D341Med (cell line): ENCODE measurements around the gene CDC25C.

Experiments used
- DNase-seq: peaks from one replicate; pipeline ENCODE4 v3.0.0; 2012; ENCODE audit warnings: low spot score

CDC25C gene

DNA sequence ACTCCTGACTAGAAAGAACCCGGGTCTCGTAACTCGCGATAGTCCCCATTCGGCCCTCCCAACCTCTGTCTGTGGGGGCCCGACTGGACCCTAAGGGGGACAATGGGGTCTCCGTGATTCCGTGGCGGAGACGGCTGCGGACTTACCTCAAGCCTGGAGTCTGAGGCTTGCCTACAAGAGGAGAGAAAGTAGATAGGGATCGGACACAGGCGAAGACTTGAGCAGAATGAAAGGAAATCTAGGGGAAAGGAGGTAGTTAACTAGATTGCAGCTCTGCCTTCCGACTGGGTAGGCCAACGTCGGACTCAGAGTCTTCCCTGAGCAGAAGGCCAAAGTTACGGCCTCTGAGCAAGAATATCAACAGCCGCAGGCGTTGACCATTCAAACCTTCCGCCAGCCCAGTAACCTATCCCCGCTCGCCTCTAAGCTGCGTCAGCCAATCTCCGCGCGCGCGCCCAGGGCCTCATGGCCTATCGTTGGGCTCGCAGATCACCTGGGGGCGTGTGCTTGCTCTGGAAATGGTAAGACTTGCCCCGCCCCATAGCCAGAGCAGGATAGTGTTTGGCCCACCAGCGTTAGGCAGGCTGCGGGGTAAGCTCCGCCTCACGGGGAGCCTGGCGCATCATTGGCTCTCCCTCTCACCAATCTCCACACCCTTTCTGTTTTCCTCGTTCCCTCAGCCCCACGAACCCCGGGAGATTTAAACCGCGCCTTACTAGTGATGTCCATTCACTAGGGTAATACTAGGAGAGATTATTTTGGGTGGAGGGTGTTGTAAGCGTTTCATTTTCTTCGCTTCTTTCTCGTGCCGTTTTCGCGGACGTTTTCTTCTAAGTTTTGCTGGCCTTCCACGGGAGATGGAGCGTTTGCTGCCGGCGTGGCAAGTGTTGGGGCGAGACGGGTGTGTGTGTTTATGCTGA, at the start of gene CDC25C:
TSS of gene CDC25C (minus strand) at position 356 of the 920 bp plus-strand sequence. CDS start 624 bp downstream, outside the sequence.
- peak; percentile 94 for DNase-seq

DNA sequence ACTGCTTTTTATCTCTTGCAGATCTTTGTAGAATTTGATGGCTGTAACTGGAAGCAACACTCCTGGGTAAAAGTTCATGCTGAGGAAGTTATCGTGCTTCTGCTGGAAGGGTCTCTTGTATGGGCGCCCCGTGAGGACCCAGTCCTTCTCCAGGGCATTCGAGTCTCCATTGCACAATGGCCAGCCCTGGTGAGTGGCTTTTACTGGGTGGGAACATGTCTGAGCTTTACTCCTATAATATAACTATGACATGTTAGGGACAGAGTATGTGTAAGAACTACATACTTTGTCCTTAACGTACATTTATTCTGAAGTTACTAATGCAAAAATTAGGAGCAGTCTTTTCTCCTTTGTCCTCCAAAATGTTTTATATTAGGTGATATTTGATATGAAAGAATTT, 41.0 kb upstream of the CDC25C start:
- DNase-seq = no peak

GRCh38 chr5:138372225-138372624, 40.6 kb upstream of the CDC25C start:
- DNase-seq = no peak

- no peak for DNase-seq
These were observed 39.9 kb upstream of the CDC25C start for GRCh38 chr5:138371454-138371853.

DNA sequence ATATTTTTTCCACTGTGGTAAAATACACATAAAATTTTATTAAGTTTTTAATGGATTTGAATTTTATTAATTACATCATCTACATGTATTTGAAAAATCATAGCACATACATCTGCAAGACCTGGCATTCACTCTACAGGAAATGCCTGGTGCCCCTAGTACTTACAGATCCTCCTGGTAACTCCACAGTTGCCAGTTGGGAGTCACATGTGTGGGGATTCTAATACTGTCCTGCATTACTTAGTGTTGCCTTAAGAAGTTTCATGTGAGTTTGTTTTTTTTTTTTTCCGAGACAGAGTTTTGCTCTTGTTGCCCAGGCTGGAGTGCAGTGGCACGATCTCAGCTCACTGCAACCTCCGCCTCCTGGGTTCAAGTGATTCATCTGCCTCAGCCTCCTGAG, 38.9 kb upstream of the CDC25C start:
- no peak for DNase-seq

GRCh38 chr5:138369706-138370105, 38.1 kb upstream of the CDC25C start:
- no peak for DNase-seq

DNA sequence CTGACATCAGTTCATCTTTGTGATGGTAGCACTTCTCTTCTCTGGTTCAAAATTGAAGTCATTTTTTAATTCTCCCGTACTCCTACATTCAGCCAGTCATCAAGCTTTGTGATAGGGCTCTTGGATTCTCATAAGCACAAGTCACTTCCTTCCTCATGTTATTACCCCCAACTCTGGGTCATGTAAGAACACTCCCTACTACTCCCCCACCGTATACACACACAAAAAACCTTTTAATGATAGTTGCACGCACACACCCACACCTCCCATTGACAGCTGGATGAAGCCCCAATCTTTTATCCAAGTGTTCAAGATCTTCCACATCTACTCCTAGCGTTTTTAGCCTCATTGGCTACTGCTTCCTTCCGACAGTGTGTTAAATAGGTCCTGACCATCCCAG, 37.7 kb upstream of the CDC25C start:
- DNase-seq = no peak

DNA sequence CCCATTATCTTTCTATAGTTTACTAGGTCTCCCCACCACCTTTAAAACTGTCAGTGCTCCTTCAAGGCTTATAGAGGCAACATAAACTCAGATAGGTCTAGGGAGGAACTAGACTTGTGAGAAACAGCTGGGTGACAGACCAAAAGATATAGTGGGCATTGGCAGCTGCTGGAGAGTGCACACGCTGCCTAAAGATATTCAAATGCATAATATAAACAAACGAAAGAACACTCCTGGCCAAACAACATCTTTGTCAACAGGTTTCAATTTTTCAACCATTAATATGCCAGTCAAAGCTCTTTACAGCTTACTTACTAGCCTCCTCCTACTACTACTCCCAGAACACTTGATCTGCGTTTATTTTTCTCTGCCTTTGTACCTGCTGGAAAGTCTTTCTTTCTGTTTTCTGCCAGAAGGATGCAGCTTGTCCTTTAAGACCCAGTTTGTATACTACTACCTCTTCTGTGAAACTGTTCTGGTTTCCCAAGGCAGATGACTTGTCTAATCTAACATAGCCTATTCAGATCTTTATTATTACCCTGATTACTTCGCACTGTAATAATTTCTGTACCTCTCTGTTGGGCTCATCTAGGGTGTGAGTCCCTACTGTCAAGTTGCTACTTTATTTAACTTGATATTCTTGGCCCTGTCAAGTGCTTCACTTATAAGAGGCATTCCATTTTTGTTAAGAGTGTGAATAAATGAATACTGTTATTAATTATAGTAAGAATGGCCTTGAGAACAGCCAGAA, 35.2 kb upstream of the CDC25C start:
- no peak for DNase-seq

DNA sequence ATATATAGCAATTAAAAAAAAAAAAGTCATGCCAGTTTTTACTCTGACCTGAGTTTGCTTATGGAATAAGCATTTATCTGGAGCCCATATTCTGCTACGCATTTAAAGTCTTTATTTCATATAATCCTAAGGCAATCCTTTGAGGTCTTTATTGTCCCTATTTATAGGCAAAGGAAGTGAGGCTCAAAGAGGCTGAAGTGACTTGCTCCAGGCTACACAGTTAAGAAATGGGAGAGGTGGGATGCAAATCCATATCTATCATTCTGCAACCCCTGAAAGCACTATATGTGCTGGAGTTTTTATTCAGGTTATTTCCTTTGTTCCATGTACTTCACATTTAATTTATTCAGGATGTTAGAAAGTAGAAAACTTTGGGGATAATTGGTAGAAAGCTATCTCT, 33.0 kb upstream of the CDC25C start:
- DNase-seq = no peak

DNA sequence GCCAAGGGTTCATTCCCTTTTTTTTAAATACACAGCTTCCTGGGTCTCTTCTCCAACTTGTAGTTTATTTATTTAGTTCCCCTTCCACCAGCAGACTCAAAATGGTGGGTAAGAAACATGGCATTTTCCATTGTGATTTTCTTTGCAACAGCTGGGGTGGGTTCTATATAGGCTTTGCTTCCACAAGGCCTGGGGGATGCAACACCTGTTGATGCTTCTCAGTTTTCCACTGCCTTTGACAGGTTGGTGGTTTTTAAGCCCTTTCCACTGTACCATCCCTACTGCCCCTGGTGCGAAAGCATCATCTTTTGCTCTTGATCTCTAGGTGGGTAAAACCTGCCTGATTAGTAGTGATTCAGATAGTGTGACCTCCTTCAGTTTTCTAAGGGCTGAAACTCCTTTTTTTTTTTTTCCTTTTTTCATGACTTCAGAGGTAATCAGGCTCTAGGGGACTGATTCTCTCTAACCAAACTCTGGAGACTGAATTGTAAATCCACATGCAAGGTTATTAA, 29.4 kb upstream of the CDC25C start:
- no peak for DNase-seq

- no peak for DNase-seq
These were observed 28.0 kb upstream of the CDC25C start for GRCh38 chr5:138359621-138360020.

DNA sequence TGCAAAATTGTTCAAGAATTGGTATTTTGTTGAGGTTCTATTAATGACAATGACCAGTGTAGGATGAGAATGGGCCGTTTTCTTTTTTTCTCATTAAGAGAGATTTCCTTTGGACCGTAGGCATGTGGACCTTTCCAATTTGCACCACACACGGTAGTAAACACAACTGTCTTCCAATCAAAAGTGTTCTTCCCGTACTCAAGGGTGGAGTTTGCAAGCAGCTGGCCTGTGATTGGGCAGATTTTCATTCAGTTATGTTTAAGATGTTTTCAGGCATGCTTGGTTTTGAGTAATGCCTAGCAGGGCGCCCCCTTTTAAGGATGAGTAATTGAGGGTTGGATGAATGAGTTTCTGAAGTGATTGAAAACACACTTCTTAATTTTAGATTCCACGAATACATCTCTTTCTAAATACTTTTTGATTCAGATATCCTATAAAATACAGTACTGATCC, 23.3 kb upstream of the CDC25C start:
- peak; percentile 37 for DNase-seq

DNA sequence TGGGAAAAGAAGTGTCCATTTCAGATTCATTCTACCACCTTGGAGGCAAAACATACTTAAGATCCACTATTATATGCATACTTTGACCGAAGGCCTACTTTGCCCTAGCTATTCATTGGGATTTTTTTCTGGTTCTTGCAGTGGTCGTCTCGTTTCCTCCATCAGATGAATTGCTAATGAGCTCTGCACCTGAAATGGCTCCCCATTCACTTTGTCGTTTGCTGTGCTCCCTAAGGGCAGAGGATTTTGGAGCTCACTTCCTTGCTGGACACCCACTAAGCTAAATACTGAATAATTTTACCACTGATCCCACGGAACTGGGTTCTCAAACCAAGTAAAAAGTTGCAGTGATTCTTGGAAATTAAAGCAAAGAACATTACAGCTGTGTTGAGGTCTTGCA, 22.8 kb upstream of the CDC25C start:
- DNase-seq = no peak

GRCh38 chr5:138353560-138354080, 22.0 kb upstream of the CDC25C start:
- no peak for DNase-seq

GRCh38 chr5:138352722-138353559, 21.3 kb upstream of the CDC25C start:
- no peak for DNase-seq

DNA sequence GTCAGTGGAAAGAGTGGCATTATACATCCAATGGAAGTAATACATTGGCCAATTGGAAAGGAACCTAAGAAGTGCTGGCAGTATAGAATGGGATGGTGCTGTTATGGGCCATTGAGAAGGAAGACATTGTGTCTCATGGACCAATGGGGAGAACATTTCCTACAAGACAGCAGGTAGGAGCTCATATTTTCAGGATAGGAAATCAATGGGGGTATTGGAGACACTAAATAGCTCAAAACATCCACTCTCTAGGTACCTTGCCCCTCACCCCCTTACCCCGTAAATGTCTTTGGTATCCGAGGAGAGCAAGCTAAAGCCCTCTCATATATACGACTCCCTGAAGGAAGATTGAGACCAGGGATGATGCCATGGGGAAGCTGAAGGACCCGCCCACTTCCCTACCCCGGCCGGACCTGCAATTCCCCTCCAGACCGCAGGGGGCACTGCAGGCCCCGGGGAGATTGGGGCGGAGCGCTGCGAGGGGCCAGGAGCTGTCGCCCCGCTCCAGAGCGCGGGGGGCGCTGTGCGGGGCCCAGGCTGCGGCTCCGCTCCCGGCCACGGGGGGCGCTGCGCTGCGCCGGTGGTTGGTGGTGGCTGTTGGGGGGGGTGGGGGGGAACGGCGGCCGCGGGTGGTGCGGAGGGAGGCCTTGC, 20.6 kb upstream of the CDC25C start, which contains the start of gene KDM3B:
TSS of gene KDM3B (plus strand) at position 615 of the 651 bp plus-strand sequence. CDS start 111 bp downstream, outside the sequence.
- DNase-seq = peak; percentile 98

- no peak for DNase-seq
These were observed 19.9 kb upstream of the CDC25C start for GRCh38 chr5:138351517-138351916.

DNA sequence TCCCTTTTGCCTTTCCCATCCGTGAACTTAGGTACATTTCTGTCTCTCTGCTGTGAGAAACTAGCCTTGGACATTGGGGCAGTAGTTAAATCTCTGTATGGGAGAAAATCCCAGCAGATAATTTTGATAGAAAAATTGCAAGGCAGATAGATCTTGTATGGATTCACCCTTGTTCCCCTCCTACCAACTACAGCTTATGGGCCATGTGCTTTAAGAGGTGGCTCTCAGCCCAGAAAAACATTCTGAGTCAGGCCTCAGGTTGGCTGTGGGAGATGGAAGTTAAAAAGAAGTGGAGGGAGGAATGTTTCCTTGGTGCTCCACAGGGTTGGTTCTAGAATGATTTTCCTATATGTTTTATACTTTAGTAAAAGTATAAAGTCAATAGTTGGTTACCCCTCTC, 19.5 kb upstream of the CDC25C start:
- no peak for DNase-seq

- DNase-seq = no peak
These were observed 18.9 kb upstream of the CDC25C start for GRCh38 chr5:138350563-138350890.

DNA sequence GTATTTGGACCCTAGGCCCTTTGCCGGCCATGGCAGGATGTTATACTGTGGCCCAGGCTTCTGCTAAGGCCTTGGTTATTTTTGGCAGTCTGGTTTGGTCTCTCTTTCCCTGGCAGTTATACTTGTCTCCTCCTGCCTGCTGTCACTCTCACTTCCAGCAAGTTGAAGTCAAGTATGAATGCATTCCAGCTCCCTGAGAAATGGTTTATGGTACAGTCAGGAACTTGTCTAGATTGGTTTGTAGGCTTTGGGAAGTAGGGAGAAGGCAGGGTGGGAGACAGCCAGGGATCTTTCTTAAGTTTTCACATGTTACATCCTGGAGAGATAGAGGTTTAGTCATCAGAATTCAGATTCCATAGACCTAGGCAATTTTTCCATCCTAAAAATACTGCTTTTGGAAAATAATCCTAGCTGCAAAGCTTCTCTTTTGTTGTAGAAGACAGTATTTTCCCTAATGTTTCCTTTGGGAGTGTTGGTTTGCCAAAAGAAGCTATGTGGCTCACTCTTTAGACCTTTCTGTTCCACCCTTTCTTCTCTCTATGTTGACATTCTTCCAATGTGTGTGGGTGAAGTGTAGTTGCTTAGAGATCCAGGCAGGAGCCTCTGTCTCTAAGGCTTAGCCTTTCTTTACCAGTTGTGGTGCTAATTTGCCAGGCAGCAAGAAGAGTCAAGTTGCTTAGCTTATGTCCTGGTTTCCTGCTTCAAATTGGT, 18.4 kb upstream of the CDC25C start:
- no peak for DNase-seq

DNA sequence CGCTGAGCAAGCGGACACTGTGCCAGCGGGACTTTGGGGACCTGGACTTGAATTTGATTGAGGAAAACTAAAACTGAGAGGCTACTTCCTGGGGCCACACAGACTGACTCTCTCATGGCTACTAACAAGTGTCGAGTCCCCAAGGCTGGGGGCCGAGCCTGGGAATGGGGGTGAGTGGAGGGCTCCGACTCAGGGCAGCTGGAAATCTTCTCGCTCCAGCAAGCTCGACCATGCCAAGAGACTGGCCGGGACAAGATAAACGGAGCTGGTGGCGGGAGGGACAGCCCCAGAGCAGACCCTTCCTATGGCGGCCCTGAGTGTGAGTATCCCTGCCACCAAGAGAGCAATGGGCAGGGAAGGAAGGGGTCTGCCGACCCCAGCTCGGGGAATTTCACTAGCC, 15.3 kb upstream of the CDC25C start:
- DNase-seq = no peak
